GM23338 (cell line): ENCODE data around the gene ZIC2. TPM values are rescaled to one million over a fixed set of nuclear protein-coding genes. Genes with fewer than 3 reads are reported as not detected.
A peak's percentile ranks its signal among the peaks of the same experiment; 100 is the strongest.

ENCODE experiments used
- ATAC-seq: fragments of 200-7000 bp; cut with Tn5 transposase; 3 replicates; pipeline ENCODE4 v1.9.1; 2020
- DNase-seq: peaks from one replicate; pipeline ENCODE4 v3.0.0-alpha.2; 2015; ENCODE audit warnings: low spot score
- H2AFZ ChIP-seq: fragments of 200-600 bp; sonication (generic); 2 replicates; pipeline ENCODE4 v1.8.0; 2016; ENCODE audit warnings: antibody characterized with exemption, mild to moderate bottlenecking, moderate library complexity
- H3F3A ChIP-seq: fragments of 200-600 bp; sonication (generic); replicated peaks from 2 replicates; pipeline ENCODE4 v1.8.0; 2017; ENCODE audit warnings: antibody characterized with exemption, mixed run types, low read depth
- H3K27ac ChIP-seq: fragments of 200-600 bp; sonication (generic); 2 replicates; pipeline ENCODE4 v1.6.1; 2016; ENCODE audit warnings: low read depth
- H3K27me3 ChIP-seq: fragments of 200-600 bp; sonication (generic); 2 replicates; pipeline ENCODE4 v1.8.0; 2016; ENCODE audit warnings: mild to moderate bottlenecking, mixed run types, moderate library complexity; ENCODE audit not compliant: insufficient read depth
- H3K36me3 ChIP-seq: fragments of 200-600 bp; sonication (generic); 2 replicates; pipeline ENCODE4 v1.8.0; 2016; ENCODE audit warnings: mild to moderate bottlenecking; ENCODE audit not compliant: insufficient read depth
- H3K4me1 ChIP-seq: fragments of 200-600 bp; sonication (generic); 2 replicates; pipeline ENCODE4 v1.8.0; 2016; ENCODE audit warnings: mild to moderate bottlenecking, moderate library complexity; ENCODE audit not compliant: insufficient read depth
- H3K4me2 ChIP-seq: fragments of 200-600 bp; sonication (generic); 2 replicates; pipeline ENCODE4 v1.7.1; 2017; ENCODE audit warnings: mixed run types
- H3K4me3 ChIP-seq: fragments of 200-600 bp; sonication (generic); 2 replicates; pipeline ENCODE4 v1.6.1; 2016; ENCODE audit warnings: mixed run types
- H3K79me2 ChIP-seq: fragments of 200-600 bp; sonication (generic); replicated peaks from 2 replicates; pipeline ENCODE4 v1.8.0; 2017; ENCODE audit warnings: mild to moderate bottlenecking; ENCODE audit not compliant: insufficient read depth
- H3K9me2 ChIP-seq: fragments of 200-600 bp; sonication (generic); 2 replicates; pipeline ENCODE4 v1.8.0; 2017; ENCODE audit not compliant: insufficient read depth
- H4K20me1 ChIP-seq: fragments of 200-600 bp; sonication (generic); replicated peaks from 2 replicates; pipeline ENCODE4 v1.8.0; 2017; ENCODE audit warnings: mild to moderate bottlenecking; ENCODE audit not compliant: insufficient read depth
- H3K27ac Mint-ChIP-seq: 2 replicates; pipeline ENCODE4 v1.8.0; 2020; ENCODE audit warnings: inconsistent platforms, mild to moderate bottlenecking, moderate library complexity, mixed read lengths
- H3K27me3 Mint-ChIP-seq: 3 replicates; pipeline ENCODE4 v1.8.0; 2022; ENCODE audit warnings: low read depth, mild to moderate bottlenecking, moderate library complexity, mixed read lengths, inconsistent platforms; ENCODE audit not compliant: insufficient read depth, poor library complexity
- H3K36me3 Mint-ChIP-seq: 3 replicates; pipeline ENCODE4 v1.8.0; 2021; ENCODE audit warnings: low read depth, mild to moderate bottlenecking, inconsistent platforms, moderate library complexity, mixed read lengths
- H3K4me1 Mint-ChIP-seq: 3 replicates; pipeline ENCODE4 v1.8.0; 2020; ENCODE audit warnings: mild to moderate bottlenecking, inconsistent platforms, mixed read lengths
- H3K4me3 Mint-ChIP-seq: 3 replicates; pipeline ENCODE4 v1.8.0; 2021; ENCODE audit warnings: moderate library complexity, mild to moderate bottlenecking, inconsistent platforms, mixed read lengths
- H3K9me3 Mint-ChIP-seq: 3 replicates; pipeline ENCODE4 v1.8.0; 2020; ENCODE audit warnings: moderate library complexity, mild to moderate bottlenecking, inconsistent platforms, mixed read lengths
- CREB1 ChIP-seq: fragments of 250-450 bp; sonication (Bioruptor Pico); IDR thresholded peaks from 2 replicates; pipeline ENCODE4 v1.5.0; 2020; ENCODE audit warnings: low read depth, mild to moderate bottlenecking, moderate library complexity
- ETS1 ChIP-seq: IDR thresholded peaks from 2 replicates; pipeline ENCODE4 v1.6.1; 2016; ENCODE audit warnings: antibody characterized with exemption
- EZH2 ChIP-seq: fragments of 200-600 bp; sonication (generic); IDR thresholded peaks from one replicate; pipeline ENCODE4 v1.8.0; 2017; ENCODE audit warnings: antibody characterized with exemption, mild to moderate bottlenecking, low read depth; ENCODE audit not compliant: unreplicated experiment
- EZH2phosphoT487 ChIP-seq: fragments of 200-600 bp; sonication (generic); IDR thresholded peaks from one replicate; pipeline ENCODE4 v1.8.1; 2018; ENCODE audit warnings: antibody characterized with exemption; ENCODE audit not compliant: unreplicated experiment
- JUNB ChIP-seq: IDR thresholded peaks from one replicate; pipeline ENCODE4 v1.6.1; 2016; ENCODE audit warnings: antibody characterized with exemption; ENCODE audit not compliant: unreplicated experiment
- NANOG ChIP-seq: IDR thresholded peaks from 2 replicates; pipeline ENCODE4 v1.6.1; 2016; ENCODE audit warnings: antibody characterized with exemption, borderline replicate concordance
- POLR2AphosphoS5 ChIP-seq: IDR thresholded peaks from 2 replicates; pipeline ENCODE4 v1.6.1; 2016; ENCODE audit warnings: antibody characterized with exemption, low read depth
- REST ChIP-seq: IDR thresholded peaks from one replicate; pipeline ENCODE4 v1.6.1; 2018; ENCODE audit warnings: antibody characterized with exemption; ENCODE audit not compliant: unreplicated experiment
- STAT1 ChIP-seq: IDR thresholded peaks from one replicate; pipeline ENCODE4 v1.6.1; 2016; ENCODE audit warnings: antibody characterized with exemption; ENCODE audit not compliant: unreplicated experiment
- ZNF114 ChIP-seq: fragments of 250-450 bp; sonication (Bioruptor Pico); IDR thresholded peaks from 2 replicates; pipeline ENCODE4 v1.5.0; 2020; ENCODE audit warnings: mild to moderate bottlenecking, moderate library complexity
- ZNF331 ChIP-seq: fragments of 250-450 bp; sonication (Bioruptor Pico); IDR thresholded peaks from 2 replicates; pipeline ENCODE4 v1.5.0; 2020; ENCODE audit warnings: low read depth, mild to moderate bottlenecking, moderate library complexity
- ZNF462 ChIP-seq: fragments of 250-450 bp; sonication (Bioruptor Pico); IDR thresholded peaks from 2 replicates; pipeline ENCODE4 v1.5.0; 2020; ENCODE audit warnings: mild to moderate bottlenecking, moderate library complexity
- polyA plus RNA-seq: library from polyadenylated mRNA; unstranded; fragments of >200 nt; fragmentation: Nextera tagmentation; extraction: Ambion mirVana; gene quantifications from 2 replicates; pipeline ENCODE4 v1.2.1, GENCODE V29; 2016
- total RNA-seq: library from RNA; depleted of rRNA; stranded (reverse); fragments of >200 nt; shearing (Covaris generic); gene quantifications from 2 replicates; pipeline ENCODE4 v1.2.3, GENCODE V29; 2014
- TF ChIP-seq, protein P1 (sequence below), 2 experiments: fragments of 200-600 bp in 1 of 2; sonication (generic) in 1 of 2; conservative IDR thresholded peaks; 2 replicates each; pipeline versions ENCODE4 v1.5.1 to v1.6.1; 2016 to 2017; ENCODE audit warnings: antibody characterized with exemption in 2 of 2, low read depth in 2 of 2, mild to moderate bottlenecking in 2 of 2, moderate library complexity in 1 of 2

Gene ZIC2
- total and polyA plus RNA-seq, 2 experiments from 2014 or later = 63.2 to 87.9 TPM

DNA sequence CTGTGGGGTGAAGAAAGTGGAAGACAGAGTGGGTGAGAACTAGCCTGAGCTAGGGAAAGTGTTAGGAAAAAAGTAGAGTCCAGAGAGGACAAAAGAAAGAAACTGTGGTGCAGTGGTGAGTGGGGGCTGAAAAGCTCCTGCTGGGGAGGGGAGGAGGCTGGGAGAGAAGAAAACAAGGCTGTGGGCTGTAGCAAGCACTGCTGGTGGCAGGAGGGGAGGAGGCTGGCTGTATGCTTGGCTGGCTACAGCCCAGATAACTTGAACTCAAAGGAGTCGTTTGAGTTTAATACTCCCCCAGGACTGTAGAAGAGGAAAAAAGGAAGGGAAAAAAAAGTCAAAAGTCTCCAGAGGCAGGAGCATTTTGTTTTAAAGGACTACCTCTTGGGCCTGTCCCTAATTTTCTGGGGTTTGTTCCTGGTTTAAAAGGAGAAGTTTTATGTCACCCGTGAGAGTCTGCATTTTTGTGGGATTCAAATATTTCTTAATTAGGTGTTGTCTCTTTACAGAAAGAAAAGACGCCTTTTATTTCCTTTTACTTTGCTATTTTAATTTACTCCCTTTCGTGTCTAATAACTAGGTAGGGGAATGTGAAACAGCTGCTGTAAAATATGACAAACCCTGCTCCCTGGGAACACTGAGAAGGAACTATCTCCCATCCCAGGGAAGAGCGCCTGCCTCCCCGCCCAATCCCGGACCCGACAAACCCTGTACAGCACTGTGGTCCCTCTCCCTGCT is 31.7 kb upstream of the ZIC2 start:
- Histone ChIP-seq H3K27me3 (peaks cover 22% of the 10 kb centered on the region), H3K4me2 (no peak overlapping the region), H3K9me2 (no peaks in the 10 kb centered on the region; the same call in 1 of the 2 replicates), H3K79me2 (no peaks in the 10 kb centered on the region), H3K4me1 (peaks cover 11% of the 10 kb centered on the region), H4K20me1 (no peaks in the 10 kb centered on the region), H3K4me3 (no peak overlapping the region), H3K36me3 (no peaks in the 10 kb centered on the region), H3F3A (no peaks in the 10 kb centered on the region), H3K27ac (no peak overlapping the region), H2AFZ (no peak overlapping the region)
- no peaks in the 10 kb centered on the region for H3K9me3 Mint-ChIP-seq
- peaks cover 26% of the 10 kb centered on the region for H3K27me3 Mint-ChIP-seq
- peaks cover 37% of the 10 kb centered on the region for H3K4me1 Mint-ChIP-seq
- ATAC-seq = peak; percentile 86
- DNase-seq = no peak
- H3K27ac Mint-ChIP-seq = no peak overlapping the region
- H3K4me3 Mint-ChIP-seq = no peak overlapping the region
- TF ChIP-seq POLR2AphosphoS5 (no peak), NANOG (no peak), JUNB (no peak), ZNF114 (CRISPR knock-in tag) (no peak), ZNF462 (CRISPR knock-in tag) (no peak), CREB1 (CRISPR knock-in tag) (no peak), REST (no peak), STAT1 (no peak), EZH2 (no peak), EZH2phosphoT487 (no peak), ZNF331 (CRISPR knock-in tag) (no peak), ETS1 (no peak)
- TF ChIP-seq, protein P1, sequence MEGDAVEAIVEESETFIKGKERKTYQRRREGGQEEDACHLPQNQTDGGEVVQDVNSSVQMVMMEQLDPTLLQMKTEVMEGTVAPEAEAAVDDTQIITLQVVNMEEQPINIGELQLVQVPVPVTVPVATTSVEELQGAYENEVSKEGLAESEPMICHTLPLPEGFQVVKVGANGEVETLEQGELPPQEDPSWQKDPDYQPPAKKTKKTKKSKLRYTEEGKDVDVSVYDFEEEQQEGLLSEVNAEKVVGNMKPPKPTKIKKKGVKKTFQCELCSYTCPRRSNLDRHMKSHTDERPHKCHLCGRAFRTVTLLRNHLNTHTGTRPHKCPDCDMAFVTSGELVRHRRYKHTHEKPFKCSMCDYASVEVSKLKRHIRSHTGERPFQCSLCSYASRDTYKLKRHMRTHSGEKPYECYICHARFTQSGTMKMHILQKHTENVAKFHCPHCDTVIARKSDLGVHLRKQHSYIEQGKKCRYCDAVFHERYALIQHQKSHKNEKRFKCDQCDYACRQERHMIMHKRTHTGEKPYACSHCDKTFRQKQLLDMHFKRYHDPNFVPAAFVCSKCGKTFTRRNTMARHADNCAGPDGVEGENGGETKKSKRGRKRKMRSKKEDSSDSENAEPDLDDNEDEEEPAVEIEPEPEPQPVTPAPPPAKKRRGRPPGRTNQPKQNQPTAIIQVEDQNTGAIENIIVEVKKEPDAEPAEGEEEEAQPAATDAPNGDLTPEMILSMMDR (conservative IDR thresholded peaks at IDR 0.05; ENCODE audit: low read depth in 2 of 2) = no peak
- H3K36me3 Mint-ChIP-seq = no peaks in the 10 kb centered on the region; the same call in 2 of the 3 replicates
